Measurements from ENCODE around the gene SREBF2. TPM values are rescaled to one million over a fixed set of nuclear protein-coding genes. Genes with fewer than 3 reads are reported as not detected.

SREBF2 gene
- total RNA-seq, 1 donor from 2014 or later, result 200 TPM

DNA sequence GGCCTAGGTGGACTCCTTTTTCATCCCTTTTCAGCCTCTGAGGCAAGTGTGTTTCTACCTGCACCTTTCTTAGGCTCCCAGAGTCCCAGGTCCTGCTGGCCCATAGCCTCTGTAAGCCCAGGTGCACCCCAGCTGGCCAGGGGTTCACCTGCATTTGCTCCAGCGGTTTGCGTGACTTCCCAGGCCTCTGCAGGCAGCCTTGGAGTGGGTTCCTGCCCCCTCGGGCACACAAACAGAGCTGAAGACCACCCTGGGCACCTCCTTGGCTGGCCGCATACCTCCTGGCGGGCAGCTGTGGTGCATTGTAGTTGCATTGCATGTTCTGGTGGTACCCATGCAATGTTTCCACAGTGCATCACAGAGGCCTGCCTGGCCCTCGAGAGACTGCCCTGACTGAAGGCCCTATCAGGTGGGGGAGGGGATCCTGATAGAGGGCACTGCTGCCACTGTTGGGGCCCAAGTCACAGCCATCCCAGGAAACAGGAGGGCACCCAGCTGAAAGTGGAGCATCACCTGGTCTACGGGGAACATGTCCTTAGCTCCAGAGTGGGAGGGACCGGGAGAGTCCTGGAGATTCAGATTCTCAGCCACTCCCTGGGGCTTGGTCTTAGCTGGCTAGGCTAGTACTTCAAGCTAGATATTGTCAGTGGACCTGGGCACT is 67.9 kb downstream of the SREBF2 start:
- H3K9me3 Mint-ChIP-seq (ENCODE audit: unreplicated experiment), result no peaks in the 10 kb centered on the region
- TF ChIP-seq, protein P1, sequence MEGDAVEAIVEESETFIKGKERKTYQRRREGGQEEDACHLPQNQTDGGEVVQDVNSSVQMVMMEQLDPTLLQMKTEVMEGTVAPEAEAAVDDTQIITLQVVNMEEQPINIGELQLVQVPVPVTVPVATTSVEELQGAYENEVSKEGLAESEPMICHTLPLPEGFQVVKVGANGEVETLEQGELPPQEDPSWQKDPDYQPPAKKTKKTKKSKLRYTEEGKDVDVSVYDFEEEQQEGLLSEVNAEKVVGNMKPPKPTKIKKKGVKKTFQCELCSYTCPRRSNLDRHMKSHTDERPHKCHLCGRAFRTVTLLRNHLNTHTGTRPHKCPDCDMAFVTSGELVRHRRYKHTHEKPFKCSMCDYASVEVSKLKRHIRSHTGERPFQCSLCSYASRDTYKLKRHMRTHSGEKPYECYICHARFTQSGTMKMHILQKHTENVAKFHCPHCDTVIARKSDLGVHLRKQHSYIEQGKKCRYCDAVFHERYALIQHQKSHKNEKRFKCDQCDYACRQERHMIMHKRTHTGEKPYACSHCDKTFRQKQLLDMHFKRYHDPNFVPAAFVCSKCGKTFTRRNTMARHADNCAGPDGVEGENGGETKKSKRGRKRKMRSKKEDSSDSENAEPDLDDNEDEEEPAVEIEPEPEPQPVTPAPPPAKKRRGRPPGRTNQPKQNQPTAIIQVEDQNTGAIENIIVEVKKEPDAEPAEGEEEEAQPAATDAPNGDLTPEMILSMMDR (IDR thresholded peaks at IDR 0.05; ENCODE audit: unreplicated experiment), result no peak
- H3K4me1 Mint-ChIP-seq (ENCODE audit: unreplicated experiment), result no peaks in the 10 kb centered on the region
- peaks cover 42% of the 10 kb centered on the region for H3K36me3 Mint-ChIP-seq (ENCODE audit: low read depth, unreplicated experiment)
- H3K27me3 Mint-ChIP-seq (ENCODE audit: unreplicated experiment), result peaks cover 5% of the 10 kb centered on the region
- no peak overlapping the region for H3K27ac Mint-ChIP-seq (ENCODE audit: unreplicated experiment)
- no peak for DNase-seq (ENCODE audit: low spot score)
- H3K4me3 Mint-ChIP-seq (ENCODE audit: unreplicated experiment), result no peak overlapping the region

DNA sequence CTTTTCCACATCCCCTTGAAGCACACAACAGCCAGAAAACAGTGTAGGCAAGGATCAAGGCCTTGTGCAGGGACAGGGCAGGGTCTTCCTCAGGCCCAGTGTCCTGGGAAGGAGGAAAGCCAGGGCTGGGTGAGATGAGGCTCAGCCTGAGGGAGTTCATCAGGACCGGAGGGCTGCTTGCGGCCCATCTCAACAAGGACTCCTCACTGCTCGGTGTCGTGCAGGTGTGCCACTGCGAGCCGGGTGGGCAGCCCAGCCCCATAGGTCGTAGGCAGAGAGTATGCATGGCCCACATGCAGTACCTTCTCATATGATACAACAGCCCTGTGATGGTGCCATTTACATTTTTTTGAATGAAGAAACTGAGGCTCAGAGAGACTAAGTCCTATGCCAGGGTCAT is 69.1 kb downstream of the SREBF2 start:
- H3K9me3 Mint-ChIP-seq (ENCODE audit: unreplicated experiment), result no peaks in the 10 kb centered on the region
- peaks cover 3% of the 10 kb centered on the region for H3K27me3 Mint-ChIP-seq (ENCODE audit: unreplicated experiment)
- peaks cover 1% of the 10 kb centered on the region for H3K4me1 Mint-ChIP-seq (ENCODE audit: unreplicated experiment)
- H3K36me3 Mint-ChIP-seq (ENCODE audit: low read depth, unreplicated experiment), result peaks cover 41% of the 10 kb centered on the region
- H3K4me3 Mint-ChIP-seq (ENCODE audit: unreplicated experiment), result no peak overlapping the region
- TF ChIP-seq, protein P1 (IDR thresholded peaks at IDR 0.05; ENCODE audit: unreplicated experiment), result no peak
- no peak overlapping the region for H3K27ac Mint-ChIP-seq (ENCODE audit: unreplicated experiment)
- DNase-seq (ENCODE audit: low spot score), result no peak

DNA sequence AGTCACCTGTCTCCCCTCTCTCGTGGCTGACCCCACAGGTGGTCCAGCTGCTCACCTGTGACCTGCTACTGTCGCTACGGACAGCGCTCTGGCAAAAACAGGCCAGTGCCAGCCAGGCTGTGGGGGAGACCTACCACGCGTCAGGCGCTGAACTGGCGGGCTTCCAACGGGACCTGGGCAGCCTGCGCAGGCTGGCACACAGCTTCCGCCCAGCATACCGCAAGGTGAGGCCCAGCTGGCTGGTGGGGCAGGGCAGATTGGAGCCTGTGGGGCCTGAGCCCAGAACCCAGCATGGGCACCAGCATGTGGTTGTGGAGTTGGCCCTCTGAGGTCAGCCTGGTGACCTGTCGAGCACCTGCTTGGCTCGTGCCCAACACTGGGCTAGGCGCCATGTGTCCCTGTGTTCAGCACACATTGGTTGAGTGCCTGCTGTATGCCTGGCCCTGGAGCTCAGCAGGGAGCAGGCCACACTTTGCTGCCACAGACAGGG is 70.1 kb downstream of the SREBF2 start:
- Mint-ChIP-seq H3K36me3 (ENCODE audit: low read depth, unreplicated experiment) (peaks cover 37% of the 10 kb centered on the region), H3K9me3 (ENCODE audit: unreplicated experiment) (no peaks in the 10 kb centered on the region), H3K27me3 (ENCODE audit: unreplicated experiment) (peaks cover 6% of the 10 kb centered on the region), H3K4me1 (ENCODE audit: unreplicated experiment) (peaks cover 5% of the 10 kb centered on the region), H3K27ac (ENCODE audit: unreplicated experiment) (no peak overlapping the region), H3K4me3 (ENCODE audit: unreplicated experiment) (no peak overlapping the region)
- DNase-seq (ENCODE audit: low spot score), result no peak
- TF ChIP-seq, protein P1 (IDR thresholded peaks at IDR 0.05; ENCODE audit: unreplicated experiment), result no peak

DNA sequence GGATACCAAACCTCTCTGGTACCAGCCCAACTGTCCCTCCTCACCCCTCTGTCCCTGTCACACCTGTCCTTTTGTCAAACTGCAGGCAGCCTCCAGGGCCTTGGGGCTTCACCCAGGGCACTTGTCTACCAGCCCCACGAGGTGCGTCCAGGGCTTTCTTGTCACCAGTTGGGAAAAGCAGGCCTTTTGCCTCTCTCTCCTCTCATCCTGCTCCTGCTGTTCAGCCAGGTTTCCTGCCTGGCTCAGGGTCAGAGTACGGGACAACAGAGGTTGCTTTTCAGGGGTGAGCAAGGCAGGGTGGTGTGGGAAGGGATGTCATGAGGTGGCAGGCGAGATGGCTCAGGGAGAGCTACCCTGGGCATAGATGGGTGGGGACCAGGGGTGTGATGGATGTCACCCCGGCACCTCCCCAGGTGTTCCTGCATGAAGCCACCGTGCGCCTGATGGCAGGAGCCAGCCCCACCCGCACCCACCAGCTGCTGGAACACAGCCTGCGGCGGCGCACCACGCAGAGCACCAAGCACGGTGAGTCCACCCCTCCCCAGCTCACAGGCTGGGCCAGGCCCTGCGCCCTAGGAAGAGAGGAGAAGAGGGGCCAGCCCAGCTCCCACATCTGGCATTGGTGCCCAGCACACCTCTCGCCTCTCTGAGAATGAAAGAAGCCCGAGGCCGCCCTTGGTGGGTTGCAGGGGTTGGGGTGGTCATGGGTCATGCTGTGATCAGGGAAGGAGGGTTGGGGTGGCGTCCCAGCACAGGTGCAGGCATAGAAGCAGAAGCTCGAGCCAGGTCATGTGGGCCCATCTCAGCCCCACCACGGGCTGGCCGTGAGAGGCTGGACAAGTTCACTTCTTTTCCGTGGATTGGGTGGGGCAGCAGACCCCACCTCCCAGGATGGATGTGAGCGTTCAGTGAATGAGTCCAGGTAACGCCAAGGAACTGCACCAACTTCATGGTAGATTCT is 71.8 kb downstream of the SREBF2 start:
- DNase-seq (ENCODE audit: low spot score), result no peak
- peaks cover 29% of the 10 kb centered on the region for H3K36me3 Mint-ChIP-seq (ENCODE audit: low read depth, unreplicated experiment)
- H3K27ac Mint-ChIP-seq (ENCODE audit: unreplicated experiment), result no peak overlapping the region
- H3K4me3 Mint-ChIP-seq (ENCODE audit: unreplicated experiment), result no peak overlapping the region
- peaks cover 9% of the 10 kb centered on the region for H3K4me1 Mint-ChIP-seq (ENCODE audit: unreplicated experiment)
- H3K27me3 Mint-ChIP-seq (ENCODE audit: unreplicated experiment), result peaks cover 9% of the 10 kb centered on the region
- H3K9me3 Mint-ChIP-seq (ENCODE audit: unreplicated experiment), result no peaks in the 10 kb centered on the region
- TF ChIP-seq, protein P1 (IDR thresholded peaks at IDR 0.05; ENCODE audit: unreplicated experiment), result no peak

All from endothelial cell (in vitro differentiated cells).